Measurements from ENCODE around the gene C12orf57.

C12orf57 gene

GRCh38 chr12:6962285-6963015 is 18.6 kb downstream of the C12orf57 start:
- H3K4me3 ChIP-seq (replicated peaks; ENCODE audit: low read depth, low read length), result no peak overlapping the region
- DNase-seq (ENCODE audit: extremely low read depth, low read depth), result no peak
- TF ChIP-seq, protein P1, sequence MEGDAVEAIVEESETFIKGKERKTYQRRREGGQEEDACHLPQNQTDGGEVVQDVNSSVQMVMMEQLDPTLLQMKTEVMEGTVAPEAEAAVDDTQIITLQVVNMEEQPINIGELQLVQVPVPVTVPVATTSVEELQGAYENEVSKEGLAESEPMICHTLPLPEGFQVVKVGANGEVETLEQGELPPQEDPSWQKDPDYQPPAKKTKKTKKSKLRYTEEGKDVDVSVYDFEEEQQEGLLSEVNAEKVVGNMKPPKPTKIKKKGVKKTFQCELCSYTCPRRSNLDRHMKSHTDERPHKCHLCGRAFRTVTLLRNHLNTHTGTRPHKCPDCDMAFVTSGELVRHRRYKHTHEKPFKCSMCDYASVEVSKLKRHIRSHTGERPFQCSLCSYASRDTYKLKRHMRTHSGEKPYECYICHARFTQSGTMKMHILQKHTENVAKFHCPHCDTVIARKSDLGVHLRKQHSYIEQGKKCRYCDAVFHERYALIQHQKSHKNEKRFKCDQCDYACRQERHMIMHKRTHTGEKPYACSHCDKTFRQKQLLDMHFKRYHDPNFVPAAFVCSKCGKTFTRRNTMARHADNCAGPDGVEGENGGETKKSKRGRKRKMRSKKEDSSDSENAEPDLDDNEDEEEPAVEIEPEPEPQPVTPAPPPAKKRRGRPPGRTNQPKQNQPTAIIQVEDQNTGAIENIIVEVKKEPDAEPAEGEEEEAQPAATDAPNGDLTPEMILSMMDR (IDR thresholded peaks at IDR 0.05; ENCODE audit: low read depth, low read length, missing control alignments), result no peak

DNA sequence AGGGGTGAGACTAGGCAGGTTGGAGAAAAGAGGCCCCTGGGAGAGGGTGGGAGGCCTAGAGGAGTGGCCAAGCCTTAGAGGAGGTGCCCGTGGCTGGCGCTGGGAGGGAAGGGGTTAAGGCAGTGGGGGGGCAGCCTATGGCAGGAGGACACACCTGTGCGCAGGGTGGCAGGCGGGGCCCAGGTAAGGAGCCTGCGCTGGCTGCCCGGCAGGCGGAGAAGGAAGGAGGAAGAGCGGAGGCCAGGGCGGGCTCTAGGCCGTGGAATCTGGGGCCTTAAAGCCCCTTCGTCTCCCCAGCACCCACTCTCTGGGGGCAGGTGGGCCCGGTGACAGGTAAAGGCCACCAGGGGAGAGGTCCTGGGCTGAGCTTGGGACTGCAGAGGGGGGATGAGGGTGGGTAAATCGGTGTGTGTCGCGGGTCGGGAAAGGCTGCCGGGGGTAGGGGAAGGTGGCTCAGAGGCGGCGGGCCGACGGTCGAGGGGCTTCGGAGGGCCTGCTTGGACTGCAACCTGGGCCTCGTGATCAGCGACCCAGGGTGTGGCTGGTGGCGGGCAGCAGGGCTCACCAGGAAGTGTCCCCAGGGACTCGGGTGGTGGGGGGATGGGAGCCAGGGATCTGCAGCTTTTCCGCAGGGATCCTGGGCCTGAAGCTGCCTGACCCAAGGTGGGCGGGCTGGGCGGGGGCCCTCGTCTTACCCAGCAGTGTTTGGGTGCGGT is 19.4 kb downstream of the C12orf57 start:
- no peak overlapping the region for H3K4me3 ChIP-seq (replicated peaks; ENCODE audit: low read depth, low read length)
- DNase-seq (ENCODE audit: extremely low read depth, low read depth), result no peak
- TF ChIP-seq, protein P1 (IDR thresholded peaks at IDR 0.05; ENCODE audit: low read depth, low read length, missing control alignments), result no peak

DNA sequence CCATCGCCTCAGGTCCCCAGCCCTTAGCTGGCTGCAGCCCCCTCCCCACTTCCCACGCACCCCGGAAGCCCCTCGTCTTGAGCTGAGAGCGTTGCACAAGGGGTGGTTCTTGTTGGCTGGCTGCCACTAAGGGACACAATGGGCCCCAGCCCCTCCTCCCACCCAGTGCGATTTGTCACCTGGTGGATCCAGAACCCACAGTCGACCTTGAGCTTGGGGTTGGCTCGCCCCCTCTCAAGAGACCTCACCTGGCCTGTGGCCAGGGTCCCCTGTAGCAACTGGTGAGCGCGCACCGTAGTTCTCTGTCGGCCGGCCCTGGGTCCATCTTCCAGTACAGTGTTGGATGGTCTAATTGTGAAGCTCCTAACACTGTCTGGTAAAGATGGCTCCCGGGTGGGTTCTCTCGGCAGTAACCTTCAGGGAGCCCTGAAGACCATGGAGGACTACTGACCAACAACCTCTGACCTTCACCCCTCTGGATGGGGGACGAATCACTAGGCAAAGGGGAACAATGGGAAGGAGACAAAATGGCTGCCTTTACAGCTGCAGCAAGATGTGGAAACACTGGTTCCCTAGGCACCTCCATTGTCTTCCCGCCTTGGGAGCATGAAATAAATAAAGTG is 20.1 kb downstream of the C12orf57 start:
- DNase-seq (ENCODE audit: extremely low read depth, low read depth), result no peak
- TF ChIP-seq, protein P1 (IDR thresholded peaks at IDR 0.05; ENCODE audit: low read depth, low read length, missing control alignments), result no peak
- no peak overlapping the region for H3K4me3 ChIP-seq (replicated peaks; ENCODE audit: low read depth, low read length)

DNA sequence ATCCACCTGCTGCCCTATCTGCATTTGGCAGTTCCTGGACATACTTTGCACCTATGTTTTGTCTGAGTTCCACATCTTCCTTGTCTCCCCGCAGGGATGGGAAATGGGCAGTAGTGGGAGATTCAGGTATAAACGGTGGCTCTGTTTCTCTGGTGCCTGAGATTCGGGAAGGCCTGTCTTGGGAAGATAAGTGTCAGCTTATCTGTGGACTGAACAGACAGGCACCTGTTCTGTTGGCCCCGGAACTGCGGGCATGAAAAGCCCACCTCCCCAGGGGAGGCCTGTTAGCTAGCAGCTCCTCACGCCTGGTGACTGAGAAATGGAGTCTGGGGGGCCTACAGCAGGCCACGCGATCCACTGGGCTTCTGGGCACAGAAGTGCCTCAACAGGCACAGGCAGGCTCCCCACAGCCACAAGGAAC is 20.8 kb downstream of the C12orf57 start:
- no peak for DNase-seq (ENCODE audit: extremely low read depth, low read depth)
- H3K4me3 ChIP-seq (replicated peaks; ENCODE audit: low read depth, low read length), result no peak overlapping the region
- TF ChIP-seq, protein P1 (IDR thresholded peaks at IDR 0.05; ENCODE audit: low read depth, low read length, missing control alignments), result no peak

DNA sequence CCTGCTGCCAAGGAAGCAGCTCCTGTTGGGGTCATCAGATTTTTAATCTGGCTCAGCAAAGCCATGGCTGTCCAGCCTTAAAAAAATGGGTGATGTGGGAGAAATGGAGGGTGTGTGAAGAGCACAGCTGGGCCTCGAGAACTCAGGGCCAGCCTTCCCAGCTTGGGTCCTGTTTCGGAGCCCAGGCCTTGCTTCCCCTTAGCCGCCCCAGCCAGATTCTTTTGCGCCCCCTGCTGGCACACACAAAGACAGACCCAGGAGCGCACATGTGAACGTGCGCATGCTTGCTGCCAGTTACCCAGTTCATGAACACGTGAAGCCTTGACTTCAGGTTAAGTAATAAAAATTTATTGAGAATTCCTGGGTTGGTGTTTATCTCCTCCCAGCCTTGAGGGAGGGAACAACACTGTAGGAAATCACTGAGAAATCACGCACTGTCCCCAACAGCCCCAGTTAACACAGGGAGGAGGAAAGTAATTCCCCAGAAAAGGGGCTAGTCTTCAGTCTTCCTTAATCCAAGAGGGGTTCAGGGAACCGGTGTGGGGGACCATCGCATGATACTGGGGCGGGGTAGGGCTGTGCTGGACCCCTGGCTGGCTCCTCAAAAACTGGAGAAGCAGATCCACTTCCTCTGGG is 21.3 kb downstream of the C12orf57 start:
- TF ChIP-seq, protein P1 (IDR thresholded peaks at IDR 0.05; ENCODE audit: low read depth, low read length, missing control alignments), result peak; percentile 91
- no peak overlapping the region for H3K4me3 ChIP-seq (replicated peaks; ENCODE audit: low read depth, low read length)
- DNase-seq (ENCODE audit: extremely low read depth, low read depth), result peak; percentile 78

- DNase-seq (ENCODE audit: extremely low read depth, low read depth), result no peak
- TF ChIP-seq, protein P1 (IDR thresholded peaks at IDR 0.05; ENCODE audit: low read depth, low read length, missing control alignments), result no peak
- no peak overlapping the region for H3K4me3 ChIP-seq (replicated peaks; ENCODE audit: low read depth, low read length)
Observed at GRCh38 chr12:6965714-6966113, 21.9 kb downstream of the C12orf57 start.
